ENCODE measurements around the gene ANKRD55. TPM values are rescaled to one million over a fixed set of nuclear protein-coding genes. Genes with fewer than 3 reads are reported as not detected.

ANKRD55 gene
- total RNA-seq, 5 donors from 2014 or later (not counting 1 experiment from before 2014, with no cell fraction given) = 2.8 to 19.9 (median 3.4) TPM

- H3K36me3 Mint-ChIP-seq = no peaks in the 10 kb centered on the region
- Histone ChIP-seq H3K27ac (ENCODE audit: low read length) (no peak overlapping the region), H3K4me1 (ENCODE audit: control insufficient read depth in 1 of 2, extremely low read depth in 1 of 2, insufficient read depth in 2 of 2, low read length in 2 of 2) (peaks cover 40 to 52% of the 10 kb centered on the region in 2 experiments), H3K4me3 (ENCODE audit: control insufficient read depth in 1 of 2, extremely low read depth in 1 of 2, low read length in 1 of 2) (no peak overlapping the region), H3K9me3 (no peaks in the 10 kb centered on the region), H3K36me3 (ENCODE audit: control insufficient read depth in 2 of 2, extremely low read depth in 1 of 2, insufficient read depth in 1 of 2, low read length in 1 of 2) (peaks cover 0 to 2% of the 10 kb centered on the region in 2 donors), H3K27me3 (replicated peaks in 1 of 2; ENCODE audit: control insufficient read depth in 2 of 2, extremely low read depth in 1 of 2, insufficient read depth in 2 of 2, low read length in 1 of 2) (no peaks in the 10 kb centered on the region)
- peaks cover 71 to 77% (median 76%) of the 10 kb centered on the region in 3 donors for H3K4me1 Mint-ChIP-seq
- H3K27ac Mint-ChIP-seq = peak overlapping the region; percentile 81 to 89
- WGBS (ENCODE audit: insufficient coverage) = 49% methylated on average over 2 of the region's 6 CpGs
- no peaks in the 10 kb centered on the region for H3K9me3 Mint-ChIP-seq
- ATAC-seq (replicated peaks in 1 of 4) = no peak
- CTCF ChIA-PET = interaction anchor here in 1 of 2 donors (0.6 to 0.7 kb wide), 2 partner anchors 119 to 1200 kb away, joined by 3 to 13 read pairs; no protein-coding TSS in a partner anchor
- POLR2A ChIA-PET = interaction anchor here in 1 of 2 donors (0.6 kb wide), 1 partner anchor 127 kb away, joined by 3 read pairs; no protein-coding TSS in a partner anchor
- H3K4me3 Mint-ChIP-seq = peak overlapping the region in 1 of 3 donors; percentile 45
- H3K27me3 Mint-ChIP-seq = no peaks in the 10 kb centered on the region
- DNase-seq = no peak
Observed at GRCh38 chr5:56072863-56073766, 160.0 kb downstream of the ANKRD55 start.

- H3K4me1 ChIP-seq (ENCODE audit: control insufficient read depth in 1 of 2, extremely low read depth in 1 of 2, insufficient read depth in 2 of 2, low read length in 2 of 2) = peaks cover 44 to 54% of the 10 kb centered on the region in 2 experiments
- peaks cover 76 to 87% (median 81%) of the 10 kb centered on the region in 3 donors for H3K4me1 Mint-ChIP-seq
- H3K9me3 Mint-ChIP-seq = no peaks in the 10 kb centered on the region
- ATAC-seq (replicated peaks in 1 of 4) = peak in 2 of 4 experiments; percentile 44 to 64
- no peaks in the 10 kb centered on the region for H3K36me3 Mint-ChIP-seq
- no peak for DNase-seq
- 8% methylated on average over 2 of the region's 4 CpGs for WGBS (ENCODE audit: insufficient coverage)
- H3K27me3 Mint-ChIP-seq = no peaks in the 10 kb centered on the region
- CTCF ChIA-PET = interaction anchor here in 1 of 2 donors (0.6 kb wide), 2 partner anchors 19 to 257 kb away, joined by 3 to 5 read pairs; no protein-coding TSS in a partner anchor
- H3K4me3 ChIP-seq (ENCODE audit: control insufficient read depth in 1 of 2, extremely low read depth in 1 of 2, low read length in 1 of 2) = peak overlapping the region in 1 of 2 donors; percentile 57
- no peaks in the 10 kb centered on the region for H3K36me3 ChIP-seq (ENCODE audit: control insufficient read depth in 2 of 2, extremely low read depth in 1 of 2, insufficient read depth in 1 of 2, low read length in 1 of 2)
- peak overlapping the region; percentile 32 to 76 (median 56) for H3K4me3 Mint-ChIP-seq
- H3K27ac Mint-ChIP-seq = peak overlapping the region; percentile 98
- no peaks in the 10 kb centered on the region for H3K27me3 ChIP-seq (replicated peaks in 1 of 2; ENCODE audit: control insufficient read depth in 2 of 2, extremely low read depth in 1 of 2, insufficient read depth in 2 of 2, low read length in 1 of 2)
- peak overlapping the region; percentile 61 for H3K27ac ChIP-seq (ENCODE audit: low read length)
- POLR2A ChIA-PET = interaction anchor here in 1 of 2 donors (0.6 kb wide), 1 partner anchor 21 kb away, joined by 3 read pairs; no protein-coding TSS in a partner anchor
- no peaks in the 10 kb centered on the region for H3K9me3 ChIP-seq
Observed at GRCh38 chr5:56071470-56071869, 161.7 kb downstream of the ANKRD55 start.

- WGBS (ENCODE audit: insufficient coverage) = no CpG with 5 or more reads among the region's 2 CpGs
- ChIA-PET CTCF (interaction anchor here in 1 of 2 donors (0.5 kb wide), 1 partner anchor 49 kb away, joined by 5 read pairs; no protein-coding TSS in a partner anchor), POLR2A (interaction anchor here in 1 of 2 donors (0.7 to 0.8 kb wide), 2 partner anchors 12 to 88 kb away, joined by 3 to 5 read pairs; no protein-coding TSS in a partner anchor)
- no peaks in the 10 kb centered on the region for H3K9me3 Mint-ChIP-seq
- H3K4me3 ChIP-seq (ENCODE audit: control insufficient read depth in 1 of 2, extremely low read depth in 1 of 2, low read length in 1 of 2) = peak overlapping the region in 1 of 2 donors; percentile 15
- peak overlapping the region; percentile 98 for H3K27ac Mint-ChIP-seq
- peak overlapping the region; percentile 61 for H3K27ac ChIP-seq (ENCODE audit: low read length)
- peaks cover 75 to 87% (median 79%) of the 10 kb centered on the region in 3 donors for H3K4me1 Mint-ChIP-seq
- ATAC-seq (replicated peaks in 1 of 4) = peak; percentile 87 to 91 (median 90)
- no peaks in the 10 kb centered on the region for H3K9me3 ChIP-seq
- H3K27me3 Mint-ChIP-seq = no peaks in the 10 kb centered on the region
- DNase-seq = peak in 1 of 35 experiments; percentile 53
- H3K36me3 Mint-ChIP-seq = no peaks in the 10 kb centered on the region
- no peaks in the 10 kb centered on the region for H3K27me3 ChIP-seq (replicated peaks in 1 of 2; ENCODE audit: control insufficient read depth in 2 of 2, extremely low read depth in 1 of 2, insufficient read depth in 2 of 2, low read length in 1 of 2)
- peak overlapping the region; percentile 32 to 76 (median 56) for H3K4me3 Mint-ChIP-seq
- H3K4me1 ChIP-seq (ENCODE audit: control insufficient read depth in 1 of 2, extremely low read depth in 1 of 2, insufficient read depth in 2 of 2, low read length in 2 of 2) = peaks cover 44 to 54% of the 10 kb centered on the region in 2 experiments
- no peaks in the 10 kb centered on the region for H3K36me3 ChIP-seq (ENCODE audit: control insufficient read depth in 2 of 2, extremely low read depth in 1 of 2, insufficient read depth in 1 of 2, low read length in 1 of 2)
Observed at GRCh38 chr5:56070851-56071465, 162.2 kb downstream of the ANKRD55 start.

GRCh38 chr5:56069652-56070226 is 163.4 kb downstream of the ANKRD55 start:
- Mint-ChIP-seq H3K4me3 (peak overlapping the region in 1 of 3 donors; percentile 76), H3K9me3 (no peaks in the 10 kb centered on the region), H3K4me1 (peaks cover 69 to 76% (median 74%) of the 10 kb centered on the region in 3 donors), H3K27ac (peak overlapping the region; percentile 98), H3K36me3 (no peaks in the 10 kb centered on the region), H3K27me3 (no peaks in the 10 kb centered on the region)
- no peak for DNase-seq
- ChIA-PET CTCF (interaction anchor here in 1 of 2 donors (0.5 kb wide), 1 partner anchor 22 kb away, joined by 3 read pairs; no protein-coding TSS in a partner anchor), POLR2A (interaction anchor here in 1 of 2 donors (0.6 kb wide), 1 partner anchor 697 kb away, joined by 6 read pairs; no protein-coding TSS in a partner anchor)
- no peaks in the 10 kb centered on the region for H3K27me3 ChIP-seq (replicated peaks in 1 of 2; ENCODE audit: control insufficient read depth in 2 of 2, extremely low read depth in 1 of 2, insufficient read depth in 2 of 2, low read length in 1 of 2)
- H3K27ac ChIP-seq (ENCODE audit: low read length) = peak overlapping the region; percentile 61
- H3K4me1 ChIP-seq (ENCODE audit: control insufficient read depth in 1 of 2, extremely low read depth in 1 of 2, insufficient read depth in 2 of 2, low read length in 2 of 2) = peaks cover 38 to 48% of the 10 kb centered on the region in 2 experiments
- ATAC-seq (replicated peaks in 1 of 4) = no peak
- H3K9me3 ChIP-seq = no peaks in the 10 kb centered on the region
- 100% methylated on average over 1 of the region's 3 CpGs for WGBS (ENCODE audit: insufficient coverage)
- no peaks in the 10 kb centered on the region for H3K36me3 ChIP-seq (ENCODE audit: control insufficient read depth in 2 of 2, extremely low read depth in 1 of 2, insufficient read depth in 1 of 2, low read length in 1 of 2)
- H3K4me3 ChIP-seq (ENCODE audit: control insufficient read depth in 1 of 2, extremely low read depth in 1 of 2, low read length in 1 of 2) = no peak overlapping the region

- WGBS (ENCODE audit: insufficient coverage) = no CpG with 5 or more reads among the region's 3 CpGs
- no peaks in the 10 kb centered on the region for H3K27me3 ChIP-seq (replicated peaks in 1 of 2; ENCODE audit: control insufficient read depth in 2 of 2, extremely low read depth in 1 of 2, insufficient read depth in 2 of 2, low read length in 1 of 2)
- no peaks in the 10 kb centered on the region for H3K36me3 ChIP-seq (ENCODE audit: control insufficient read depth in 2 of 2, extremely low read depth in 1 of 2, insufficient read depth in 1 of 2, low read length in 1 of 2)
- Mint-ChIP-seq H3K27me3 (no peaks in the 10 kb centered on the region), H3K4me1 (peaks cover 59 to 69% (median 64%) of the 10 kb centered on the region in 3 donors), H3K27ac (peak overlapping the region; percentile 25 to 75), H3K36me3 (no peaks in the 10 kb centered on the region), H3K9me3 (no peaks in the 10 kb centered on the region), H3K4me3 (no peak overlapping the region)
- H3K4me3 ChIP-seq (ENCODE audit: control insufficient read depth in 1 of 2, extremely low read depth in 1 of 2, low read length in 1 of 2) = no peak overlapping the region
- H3K4me1 ChIP-seq (ENCODE audit: control insufficient read depth in 1 of 2, extremely low read depth in 1 of 2, insufficient read depth in 2 of 2, low read length in 2 of 2) = peaks cover 30 to 34% of the 10 kb centered on the region in 2 experiments
- no peak overlapping the region for H3K27ac ChIP-seq (ENCODE audit: low read length)
- DNase-seq = no peak
- POLR2A ChIA-PET = interaction anchor here (0.5 to 1.0 kb wide), 3 partner anchors 9 to 103 kb away, joined by 3 to 7 read pairs (median 5); no protein-coding TSS in a partner anchor
- no peaks in the 10 kb centered on the region for H3K9me3 ChIP-seq
- no peak for ATAC-seq (replicated peaks in 1 of 4)
- CTCF ChIA-PET = interaction anchor here in 1 of 2 donors (0.8 kb wide), 1 partner anchor 84 kb away, joined by 3 read pairs; no protein-coding TSS in a partner anchor
Observed at GRCh38 chr5:56066931-56067450, 166.1 kb downstream of the ANKRD55 start.

Data from T-cell (primary cell).